A673 (cell line): ENCODE data around the gene ACSF3. TPM values are rescaled to one million over a fixed set of nuclear protein-coding genes. Genes with fewer than 3 reads are reported as not detected.
A peak's percentile ranks its signal among the peaks of the same experiment; 100 is the strongest.
"Not testable (repeated sequence)": the region's sequence is repeated elsewhere in the genome, so short reads cannot be mapped to it uniquely, and the experiment has no call there.

Source experiments
- BruUV-seq: library from RNA; stranded (reverse); fragments of 400-500 nt; replicated peaks from 2 replicates; lab custom pipeline; 2021; lab: Mats Ljungman, UMichigan
- CTCF ChIA-PET: fragments of 300-600 bp; sonication (Branson Sonifier 250); formaldehyde crosslinking; loops from one replicate; lab custom pipeline; 2022; ENCODE audit warnings: antibody characterized with exemption; lab: Charles Lee
- POLR2A ChIA-PET: fragments of 300-600 bp; sonication (Branson Sonifier 250); formaldehyde crosslinking; loops from one replicate; lab custom pipeline; 2022; ENCODE audit warnings: antibody characterized with exemption; ENCODE audit not compliant: low non-redundant PET; lab: Charles Lee
- DNase-seq: peaks from one replicate; pipeline ENCODE4 v3.0.0-alpha.2; 2015; ENCODE audit warnings: low spot score
- H3K27ac ChIP-seq: fragments of 200-600 bp; sonication (generic); 2 replicates; pipeline ENCODE4 v1.5.1; 2016; ENCODE audit warnings: mixed run types, low read depth, mild to moderate bottlenecking, mixed read lengths, antibody characterized with exemption, low read length; ENCODE audit not compliant: poor library complexity, severe bottlenecking
- H3K27me3 ChIP-seq: fragments of 200-600 bp; sonication (generic); replicated peaks from 2 replicates; pipeline ENCODE4 v1.6.1; 2017; ENCODE audit warnings: mixed run types, low read depth, mild to moderate bottlenecking, mixed read lengths, antibody characterized with exemption, low read length; ENCODE audit not compliant: insufficient read depth, poor library complexity
- H3K36me3 ChIP-seq: fragments of 200-600 bp; sonication (generic); 2 replicates; pipeline ENCODE4 v1.6.1; 2016; ENCODE audit warnings: mixed run types, mild to moderate bottlenecking, mixed read lengths, antibody characterized with exemption, low read length; ENCODE audit not compliant: insufficient read depth, poor library complexity, severe bottlenecking
- H3K4me1 ChIP-seq: fragments of 200-600 bp; sonication (generic); 2 replicates; pipeline ENCODE4 v1.6.1; 2017; ENCODE audit warnings: mixed run types, mild to moderate bottlenecking, mixed read lengths, antibody characterized with exemption, low read length; ENCODE audit not compliant: insufficient read depth, poor library complexity, severe bottlenecking
- H3K4me3 ChIP-seq: fragments of 200-600 bp; sonication (generic); 2 replicates; pipeline ENCODE4 v1.5.1; 2016; ENCODE audit warnings: low read depth, mixed run types, mild to moderate bottlenecking, mixed read lengths, low read length; ENCODE audit not compliant: poor library complexity, severe bottlenecking
- H3K9me3 ChIP-seq: fragments of 200-600 bp; sonication (generic); 2 replicates; pipeline ENCODE4 v1.6.1; 2016; ENCODE audit warnings: mixed run types, low read depth, mild to moderate bottlenecking, mixed read lengths, antibody characterized with exemption, low read length; ENCODE audit not compliant: poor library complexity, severe bottlenecking
- EZH2 ChIP-seq: fragments of 200-600 bp; sonication (generic); IDR thresholded peaks from 2 replicates; pipeline ENCODE4 v1.6.1; 2017; ENCODE audit warnings: borderline replicate concordance, low read depth, mild to moderate bottlenecking, mixed read lengths, antibody characterized with exemption, low read length; ENCODE audit not compliant: poor library complexity, severe bottlenecking
- intact Hi-C: fragments of 100-400 bp; cut with micrococcal nuclease; formaldehyde crosslinking; loops from one replicate; pipeline ENCODE4 v1.10.0; 2022; ENCODE audit not compliant: unreplicated experiment
- total RNA-seq: library from RNA; stranded (reverse); gene quantifications from 2 replicates; pipeline ENCODE4 v1.2.3, GENCODE V29; 2021
- TF ChIP-seq, protein P1 (sequence below): fragments of 300-800, 200-600 bp; sonication (generic); conservative IDR thresholded peaks from 2 replicates; pipeline ENCODE4 v1.5.1; 2017; ENCODE audit warnings: low read depth, mild to moderate bottlenecking, antibody characterized with exemption, low read length, moderate library complexity, mixed read lengths

Gene ACSF3
- total RNA-seq, 1 experiment from 2014 or later = 27.7 TPM

DNA sequence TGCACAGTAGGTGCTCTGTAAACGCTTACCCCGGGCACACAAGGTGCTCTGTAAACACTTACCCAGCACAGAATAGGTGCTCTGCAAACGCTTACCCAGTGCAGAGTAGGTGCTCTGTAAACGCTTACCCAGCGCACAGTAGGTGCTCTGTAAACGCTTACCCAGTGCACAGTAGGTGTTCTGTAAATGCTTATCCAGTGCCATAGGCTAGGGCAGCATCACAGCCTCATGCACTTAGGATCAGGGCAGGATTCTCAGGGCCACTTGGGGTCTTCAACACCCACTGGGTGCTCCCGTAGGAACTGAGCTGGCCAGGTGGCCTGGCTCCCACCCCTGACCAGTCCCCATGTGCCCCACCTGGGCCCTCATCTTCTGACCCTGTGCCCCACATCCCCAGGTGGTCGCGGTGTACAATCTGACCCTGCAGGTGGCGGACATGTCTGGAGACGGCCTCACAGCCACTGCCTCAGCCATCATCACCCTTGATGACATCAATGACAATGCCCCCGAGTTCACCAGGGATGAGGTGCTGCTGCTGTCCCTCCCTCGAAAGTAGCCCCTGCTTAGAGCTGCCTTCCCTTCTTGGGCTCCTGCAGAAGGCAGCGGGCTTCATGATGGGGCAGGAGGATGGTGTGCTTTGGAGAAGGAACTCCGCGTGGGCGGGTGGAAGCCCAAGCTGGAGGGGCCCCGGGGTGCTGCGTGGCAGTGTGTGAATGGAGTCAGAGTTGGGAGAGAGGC, 93.5 kb downstream of the ACSF3 start:
- no TSS peak for BruUV-seq
- intact Hi-C loops = no loop called here
- POLR2A ChIA-PET = no interaction called here
- Histone ChIP-seq H3K4me1 (no peaks in the 10 kb centered on the region), H3K27me3 (no peaks in the 10 kb centered on the region), H3K4me3 (no peak overlapping the region), H3K9me3 (no peaks in the 10 kb centered on the region), H3K36me3 (no peaks in the 10 kb centered on the region), H3K27ac (no peak overlapping the region)
- peak; percentile 62 for DNase-seq
- CTCF ChIA-PET = no interaction called here
- TF ChIP-seq EZH2 = no peak
- TF ChIP-seq, protein P1, sequence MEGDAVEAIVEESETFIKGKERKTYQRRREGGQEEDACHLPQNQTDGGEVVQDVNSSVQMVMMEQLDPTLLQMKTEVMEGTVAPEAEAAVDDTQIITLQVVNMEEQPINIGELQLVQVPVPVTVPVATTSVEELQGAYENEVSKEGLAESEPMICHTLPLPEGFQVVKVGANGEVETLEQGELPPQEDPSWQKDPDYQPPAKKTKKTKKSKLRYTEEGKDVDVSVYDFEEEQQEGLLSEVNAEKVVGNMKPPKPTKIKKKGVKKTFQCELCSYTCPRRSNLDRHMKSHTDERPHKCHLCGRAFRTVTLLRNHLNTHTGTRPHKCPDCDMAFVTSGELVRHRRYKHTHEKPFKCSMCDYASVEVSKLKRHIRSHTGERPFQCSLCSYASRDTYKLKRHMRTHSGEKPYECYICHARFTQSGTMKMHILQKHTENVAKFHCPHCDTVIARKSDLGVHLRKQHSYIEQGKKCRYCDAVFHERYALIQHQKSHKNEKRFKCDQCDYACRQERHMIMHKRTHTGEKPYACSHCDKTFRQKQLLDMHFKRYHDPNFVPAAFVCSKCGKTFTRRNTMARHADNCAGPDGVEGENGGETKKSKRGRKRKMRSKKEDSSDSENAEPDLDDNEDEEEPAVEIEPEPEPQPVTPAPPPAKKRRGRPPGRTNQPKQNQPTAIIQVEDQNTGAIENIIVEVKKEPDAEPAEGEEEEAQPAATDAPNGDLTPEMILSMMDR = no peak

GRCh38 chr16:89187770-89188392, 94.2 kb downstream of the ACSF3 start:
- Histone ChIP-seq H3K27me3 (no peaks in the 10 kb centered on the region), H3K4me3 (no peak overlapping the region), H3K9me3 (no peaks in the 10 kb centered on the region), H3K4me1 (no peaks in the 10 kb centered on the region), H3K36me3 (no peaks in the 10 kb centered on the region), H3K27ac (no peak overlapping the region)
- ChIA-PET CTCF (no interaction called here), POLR2A (no interaction called here)
- TF ChIP-seq EZH2 = no peak
- TF ChIP-seq, protein P1 = no peak
- DNase-seq = no peak
- no TSS peak for BruUV-seq
- intact Hi-C loops = no loop called here

DNA sequence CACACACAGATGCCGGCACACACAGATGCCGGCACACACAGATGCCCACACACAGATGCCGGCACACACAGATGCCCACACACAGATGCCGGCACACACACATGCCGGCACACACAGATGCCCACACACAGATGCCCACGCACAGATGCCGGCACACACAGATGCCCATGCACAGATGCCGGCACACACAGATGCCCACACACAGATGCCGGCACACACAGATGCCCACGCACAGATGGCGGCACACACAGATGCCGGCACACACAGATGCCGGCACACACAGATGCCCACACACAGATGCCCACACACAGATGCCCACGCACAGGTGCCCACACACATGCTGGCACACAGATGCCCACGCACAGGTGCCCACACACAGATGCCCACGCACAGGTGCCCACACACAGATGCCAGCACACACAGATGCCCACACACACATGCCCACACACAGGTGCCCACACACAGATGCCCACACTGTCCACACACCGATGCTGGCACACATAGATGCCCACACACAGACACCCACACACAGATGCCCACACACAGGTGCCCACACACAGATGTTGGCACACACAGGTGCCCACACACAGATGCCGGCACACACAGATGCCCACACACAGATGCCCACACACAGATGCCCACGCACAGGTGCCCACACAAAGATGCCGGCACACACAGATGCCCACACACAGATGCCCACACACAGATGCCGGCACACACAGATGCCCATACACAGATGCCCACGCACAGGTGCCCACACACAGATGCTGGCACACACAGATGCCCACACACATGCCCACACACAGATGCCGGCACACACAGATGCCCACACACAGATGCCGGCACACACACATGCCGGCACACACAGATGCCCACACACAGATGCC, 95.1 kb downstream of the ACSF3 start:
- H3K27me3 ChIP-seq, H3K9me3 ChIP-seq, DNase-seq, BruUV-seq, H3K27ac ChIP-seq, CTCF ChIA-PET, H3K4me1 ChIP-seq, POLR2A ChIA-PET, intact Hi-C loops, H3K36me3 ChIP-seq, H3K4me3 ChIP-seq: not testable (repeated sequence)
